ENCODE measurements around the gene NDUFS7. TPM values are rescaled to one million over a fixed set of nuclear protein-coding genes. Genes with fewer than 3 reads are reported as not detected.

Gene NDUFS7
- total RNA-seq, 4 donors from 2014 or later: 259 to 497 (median 377) TPM

- TF ChIP-seq CTCF (IDR thresholded peaks at IDR 0.05 in 4 of 5, conservative IDR thresholded peaks at IDR 0.05 in 1 of 5) (no peak), POLR2A (IDR thresholded peaks at IDR 0.05) (no peak)
- peaks cover 14 to 29% of the 10 kb centered on the region in 2 donors for H3K4me1 ChIP-seq
- ATAC-seq: no peak
- no peak overlapping the region for H3K4me3 ChIP-seq
- in situ Hi-C loops (cut with MboI; ENCODE audit: low sequenced_read_pairs in 4 of 4) (no loop called here), intact Hi-C loops (cut with DNase I; ENCODE audit: low total_unique reads) (no loop called here)
- H3K27me3 ChIP-seq: peaks cover 6 to 8% (median 7%) of the 10 kb centered on the region in 3 donors
- no peak overlapping the region for H3K27ac ChIP-seq
- H3K9me3 ChIP-seq: no peaks in the 10 kb centered on the region
- peaks cover 0 to 30% of the 10 kb centered on the region in 2 donors for H3K36me3 ChIP-seq
- no peak for DNase-seq
These were observed 57.3 kb downstream of the NDUFS7 start for GRCh38 chr19:1441022-1441426.

DNA sequence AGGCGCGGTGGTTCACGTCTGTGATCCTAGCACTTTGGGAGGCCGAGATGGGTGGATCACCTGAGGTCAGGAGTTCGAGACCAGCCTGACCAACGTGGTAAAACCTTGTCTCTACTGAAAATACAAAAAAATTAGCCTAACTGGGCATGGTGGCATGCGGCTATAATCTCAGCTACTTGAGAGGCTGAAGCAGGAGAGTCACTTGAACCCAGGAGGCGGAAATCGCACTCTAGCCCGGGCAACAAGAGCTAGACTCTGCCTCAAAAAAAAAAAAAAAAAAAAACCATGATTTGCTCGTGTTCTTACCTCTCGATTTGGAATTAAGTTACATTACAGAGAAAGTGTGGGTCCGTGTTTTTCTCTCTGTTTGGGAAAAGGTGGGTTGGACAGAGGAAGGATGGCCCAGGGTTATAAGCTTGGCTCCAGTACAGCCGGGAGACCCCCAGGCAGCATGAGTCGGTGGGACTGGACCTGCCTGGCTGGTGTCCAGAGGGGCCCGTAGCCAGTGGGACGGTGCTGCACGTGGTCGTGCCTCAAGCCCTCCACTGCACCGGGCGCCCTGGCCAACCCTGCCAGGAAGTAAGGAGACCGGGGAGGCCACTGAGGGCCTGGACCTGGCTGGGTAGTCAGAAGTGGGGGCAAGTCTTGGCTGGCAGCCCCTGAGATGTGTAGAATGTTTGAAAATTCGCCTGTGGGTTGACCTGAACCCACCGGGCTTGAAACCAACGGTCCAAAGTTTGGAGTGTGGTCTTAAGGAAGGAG, 58.2 kb downstream of the NDUFS7 start:
- peaks cover 15% of the 10 kb centered on the region in 3 donors for H3K27me3 ChIP-seq
- H3K9me3 ChIP-seq: no peaks in the 10 kb centered on the region
- DNase-seq: no peak
- intact Hi-C loops (cut with DNase I; ENCODE audit: low total_unique reads) (no loop called here), in situ Hi-C loops (cut with MboI; ENCODE audit: low sequenced_read_pairs in 4 of 4) (no loop called here)
- TF ChIP-seq CTCF (IDR thresholded peaks at IDR 0.05 in 4 of 5, conservative IDR thresholded peaks at IDR 0.05 in 1 of 5) (no peak), POLR2A (IDR thresholded peaks at IDR 0.05) (no peak)
- H3K27ac ChIP-seq: no peak overlapping the region
- ATAC-seq: no peak
- H3K36me3 ChIP-seq: peaks cover 0 to 30% of the 10 kb centered on the region in 2 donors
- H3K4me1 ChIP-seq: peaks cover 14 to 23% of the 10 kb centered on the region in 2 donors
- no peak overlapping the region for H3K4me3 ChIP-seq

Other genes starting within 250 kb of the NDUFS7 start
- 10 to 100 TPM; 22.2 to 49.8 (median 30.9) TPM for gene SBNO2, start 209.6 kb upstream of the NDUFS7 start, total RNA-seq
- 100 to 1,000 TPM in 3 of 4 donors, 10 to 100 TPM in 1; 91.5 to 194 (median 149) TPM for gene STK11, start 178.1 kb upstream of the NDUFS7 start, total RNA-seq
- 1 to 10 TPM in 1 of 4 donors, under 1 TPM in 3; 0.10 to 1.3 (median 0.53) TPM for gene CBARP, start 145.9 kb upstream of the NDUFS7 start, total RNA-seq
- gene ATP5F1D, start 142.2 kb upstream of the NDUFS7 start, total RNA-seq: 100 to 1,000 TPM; 189 to 442 (median 273) TPM
- 100 to 1,000 TPM in 2 of 4 donors, 10 to 100 TPM in 2; 34.9 to 117 (median 86.3) TPM for gene MIDN, start 135.3 kb upstream of the NDUFS7 start, total RNA-seq
- 100 to 1,000 TPM; 274 to 578 (median 418) TPM for gene CIRBP, start 114.6 kb upstream of the NDUFS7 start, total RNA-seq
- gene FAM174C, start 108.4 kb upstream of the NDUFS7 start, total RNA-seq: 10 to 100 TPM; 18.7 to 36.7 (median 28.7) TPM
- not detected for gene EFNA2, start 98.0 kb upstream of the NDUFS7 start, total RNA-seq
- 100 to 1,000 TPM; 269 to 421 (median 373) TPM for gene GAMT, start 17.6 kb downstream of the NDUFS7 start, total RNA-seq
- 10 to 100 TPM; 53.7 to 74.1 (median 63.4) TPM for gene DAZAP1, start 23.7 kb downstream of the NDUFS7 start, total RNA-seq
- 1,000 to 10,000 TPM; 2,323 to 3,835 (median 2,607) TPM for gene RPS15, start 54.5 kb downstream of the NDUFS7 start, total RNA-seq
- gene APC2, start 66.2 kb downstream of the NDUFS7 start, total RNA-seq: under 1 TPM in 1 of 4 donors, not detected in 3; 0.04 TPM
- gene C19orf25, start 95.3 kb downstream of the NDUFS7 start, total RNA-seq: 10 to 100 TPM; 18.7 to 25.7 (median 19.9) TPM
- under 1 TPM; 0.12 to 0.60 (median 0.37) TPM for gene PCSK4, start 106.4 kb downstream of the NDUFS7 start, total RNA-seq
- gene REEP6, start 107.3 kb downstream of the NDUFS7 start, total RNA-seq: 1 to 10 TPM; 1.1 to 2.3 (median 1.5) TPM
- 1 to 10 TPM in 3 of 4 donors, under 1 TPM in 1; 0.41 to 6.5 (median 3.0) TPM for gene ADAMTSL5, start 129.1 kb downstream of the NDUFS7 start, total RNA-seq
- not detected for gene PLK5, start 140.2 kb downstream of the NDUFS7 start, total RNA-seq
- gene MEX3D, start 184.4 kb downstream of the NDUFS7 start, total RNA-seq: 1 to 10 TPM; 2.4 to 7.9 (median 5.3) TPM
- 100 to 1,000 TPM in 2 of 4 donors, 10 to 100 TPM in 2; 66.9 to 147 (median 118) TPM for gene MBD3, start 209.0 kb downstream of the NDUFS7 start, total RNA-seq
- 100 to 1,000 TPM; 106 to 173 (median 154) TPM for gene UQCR11, start 221.6 kb downstream of the NDUFS7 start, total RNA-seq